ENCODE measurements around the gene CABLES1.

The CABLES1 gene

DNA sequence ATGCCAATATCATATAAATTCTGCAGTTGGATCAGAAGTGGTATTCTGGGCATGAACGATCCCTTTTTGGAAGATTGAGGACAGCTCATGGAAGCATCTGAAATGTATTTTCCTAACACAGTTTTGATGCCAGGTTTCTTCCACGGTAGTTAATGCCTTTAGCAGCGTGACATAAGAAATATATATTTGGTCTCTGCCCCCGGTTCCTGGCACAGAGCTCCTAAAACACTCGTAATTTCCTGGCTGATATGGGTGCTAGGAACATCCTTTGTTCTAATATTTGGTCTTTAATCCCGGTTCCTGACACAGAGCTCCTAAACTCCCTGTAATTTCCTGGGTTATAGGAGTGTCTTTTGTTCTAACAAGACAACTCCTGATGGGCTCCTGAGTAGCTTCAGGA lies 8.2 kb upstream of the CABLES1 start:
- H3K4me3 Mint-ChIP-seq: no peak overlapping the region
- peaks cover 9% of the 10 kb centered on the region for H3K27me3 Mint-ChIP-seq (ENCODE audit: low read depth)
- DNase-seq (ENCODE audit: low spot score): no peak
- no peaks in the 10 kb centered on the region for H3K36me3 Mint-ChIP-seq (ENCODE audit: low read depth)
- no peaks in the 10 kb centered on the region for H3K9me3 Mint-ChIP-seq
- no peak overlapping the region for H3K27ac Mint-ChIP-seq
- peaks cover 3% of the 10 kb centered on the region for H3K4me1 Mint-ChIP-seq (ENCODE audit: low read depth)

- H3K27me3 Mint-ChIP-seq (ENCODE audit: low read depth): peaks cover 2% of the 10 kb centered on the region
- H3K4me1 Mint-ChIP-seq (ENCODE audit: low read depth): peaks cover 12% of the 10 kb centered on the region
- DNase-seq (ENCODE audit: low spot score): no peak
- H3K36me3 Mint-ChIP-seq (ENCODE audit: low read depth): no peaks in the 10 kb centered on the region
- no peak overlapping the region for H3K27ac Mint-ChIP-seq
- no peak overlapping the region for H3K4me3 Mint-ChIP-seq
- no peaks in the 10 kb centered on the region for H3K9me3 Mint-ChIP-seq
Observed at GRCh38 chr18:23129355-23130002, 5.8 kb upstream of the CABLES1 start.

DNA sequence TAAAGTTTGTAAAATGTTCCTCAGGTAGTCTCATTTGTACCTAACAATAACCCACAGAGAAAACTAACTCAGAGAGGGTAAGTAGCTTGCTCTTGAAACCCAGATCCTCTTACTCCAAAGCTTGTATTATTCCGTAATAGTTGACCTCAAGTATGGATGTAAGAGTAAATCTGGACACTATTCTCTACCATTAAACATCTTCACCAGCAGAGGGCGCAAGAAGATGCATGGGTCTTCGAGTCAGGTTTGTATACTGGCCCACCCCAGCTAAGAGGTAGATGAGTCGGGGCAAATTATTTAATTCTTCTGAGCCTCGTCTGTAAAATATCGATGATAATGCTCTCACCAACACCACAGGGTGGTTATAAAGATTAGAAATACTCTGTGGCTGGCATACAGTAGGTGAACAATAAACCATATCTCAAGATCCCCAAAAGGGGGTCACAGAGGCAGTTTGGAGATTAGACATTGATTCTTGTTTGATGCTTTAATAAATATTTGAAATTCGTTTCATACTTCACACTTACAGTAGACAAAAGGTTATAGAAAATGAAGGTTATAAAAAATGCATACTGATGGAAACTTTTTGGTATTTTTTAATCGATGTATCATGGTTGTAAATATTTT lies 3.5 kb upstream of the CABLES1 start:
- Mint-ChIP-seq H3K9me3 (no peaks in the 10 kb centered on the region), H3K4me1 (ENCODE audit: low read depth) (peaks cover 17% of the 10 kb centered on the region), H3K27me3 (ENCODE audit: low read depth) (peaks cover 3% of the 10 kb centered on the region), H3K27ac (no peak overlapping the region), H3K36me3 (ENCODE audit: low read depth) (peaks cover under 1% of the 10 kb centered on the region), H3K4me3 (no peak overlapping the region)
- peak; percentile 44 for DNase-seq (ENCODE audit: low spot score)

- no peaks in the 10 kb centered on the region for H3K9me3 Mint-ChIP-seq
- peaks cover 33% of the 10 kb centered on the region for H3K4me1 Mint-ChIP-seq (ENCODE audit: low read depth)
- peak overlapping the region; percentile 75 for H3K4me3 Mint-ChIP-seq
- H3K27ac Mint-ChIP-seq: peak overlapping the region; percentile 56
- peaks cover 6% of the 10 kb centered on the region for H3K36me3 Mint-ChIP-seq (ENCODE audit: low read depth)
- peak; percentile 55 for DNase-seq (ENCODE audit: low spot score)
- H3K27me3 Mint-ChIP-seq (ENCODE audit: low read depth): peaks cover 13% of the 10 kb centered on the region
Observed at GRCh38 chr18:23133860-23134779, 1.2 kb upstream of the CABLES1 start.

GRCh38 chr18:23135550-23136325 lies 453 bp downstream of the CABLES1 start:
- Mint-ChIP-seq H3K4me1 (ENCODE audit: low read depth) (peaks cover 36% of the 10 kb centered on the region), H3K27ac (no peak overlapping the region), H3K4me3 (no peak overlapping the region), H3K27me3 (ENCODE audit: low read depth) (peaks cover 13% of the 10 kb centered on the region), H3K36me3 (ENCODE audit: low read depth) (peaks cover 12% of the 10 kb centered on the region), H3K9me3 (no peaks in the 10 kb centered on the region)
- DNase-seq (ENCODE audit: low spot score): peak; percentile 36

- H3K4me1 Mint-ChIP-seq (ENCODE audit: low read depth): peaks cover 36% of the 10 kb centered on the region
- H3K9me3 Mint-ChIP-seq: no peaks in the 10 kb centered on the region
- H3K27ac Mint-ChIP-seq: no peak overlapping the region
- DNase-seq (ENCODE audit: low spot score): peak; percentile 21
- H3K27me3 Mint-ChIP-seq (ENCODE audit: low read depth): peaks cover 13% of the 10 kb centered on the region
- peaks cover 12% of the 10 kb centered on the region for H3K36me3 Mint-ChIP-seq (ENCODE audit: low read depth)
- H3K4me3 Mint-ChIP-seq: peak overlapping the region; percentile 85
Observed at GRCh38 chr18:23136326-23137096, 1.2 kb downstream of the CABLES1 start.

DNA sequence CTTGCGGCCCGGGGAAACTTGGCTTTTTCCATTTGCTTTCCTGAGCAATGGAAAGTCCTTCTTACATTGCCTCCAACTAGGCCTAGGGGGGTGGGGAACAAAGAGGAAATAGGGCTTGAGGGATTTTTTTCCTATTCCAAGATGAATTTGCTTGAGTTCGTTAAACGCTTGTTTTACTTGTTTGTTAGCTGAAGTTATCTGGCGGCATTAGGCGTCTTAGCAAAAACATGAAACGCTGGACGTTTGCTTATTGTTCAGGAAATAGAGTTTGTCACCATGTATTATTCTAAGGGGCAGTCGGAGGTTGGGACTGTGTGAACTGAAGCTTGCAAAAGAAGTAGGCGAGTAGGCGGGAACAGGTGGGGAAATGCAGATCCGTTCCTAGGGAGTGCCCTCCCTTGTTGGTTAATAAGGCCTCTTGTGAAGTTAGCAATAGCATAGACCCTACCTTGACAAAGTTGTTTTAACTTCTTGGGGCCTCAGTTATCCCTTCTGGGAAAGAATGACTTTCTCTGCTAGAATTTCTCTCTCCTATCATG lies 1.9 kb downstream of the CABLES1 start:
- no peak for DNase-seq (ENCODE audit: low spot score)
- Mint-ChIP-seq H3K36me3 (ENCODE audit: low read depth) (peaks cover 12% of the 10 kb centered on the region), H3K4me3 (peak overlapping the region; percentile 85), H3K27me3 (ENCODE audit: low read depth) (peaks cover 13% of the 10 kb centered on the region), H3K9me3 (no peaks in the 10 kb centered on the region), H3K4me1 (ENCODE audit: low read depth) (peaks cover 37% of the 10 kb centered on the region), H3K27ac (peak overlapping the region; percentile 77)

DNA sequence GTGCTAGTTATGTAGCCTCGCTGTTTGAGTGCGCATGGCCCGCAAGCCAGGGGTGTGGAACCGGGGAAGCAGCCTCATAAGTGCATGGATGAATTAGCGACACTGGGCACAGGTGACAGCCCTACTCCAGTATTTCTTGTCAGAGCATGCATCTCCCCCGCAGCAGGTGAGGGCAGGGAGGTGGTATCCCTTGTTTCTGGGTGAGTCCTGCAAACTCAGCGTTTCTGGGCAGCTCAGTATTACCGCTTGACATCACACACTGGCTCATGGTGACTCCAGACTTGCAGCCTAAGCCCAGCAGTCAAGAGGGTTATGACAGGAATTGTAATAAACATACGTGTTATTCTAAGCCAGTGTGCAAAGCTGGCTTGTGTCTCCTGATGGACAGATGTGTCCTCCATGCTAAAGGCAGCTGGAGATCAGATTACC lies 2.5 kb downstream of the CABLES1 start:
- Mint-ChIP-seq H3K4me1 (ENCODE audit: low read depth) (peaks cover 38% of the 10 kb centered on the region), H3K27me3 (ENCODE audit: low read depth) (peaks cover 13% of the 10 kb centered on the region), H3K27ac (no peak overlapping the region), H3K9me3 (no peaks in the 10 kb centered on the region), H3K36me3 (ENCODE audit: low read depth) (peaks cover 12% of the 10 kb centered on the region), H3K4me3 (peak overlapping the region; percentile 85)
- DNase-seq (ENCODE audit: low spot score): no peak

GRCh38 chr18:23138471-23138870 lies 3.2 kb downstream of the CABLES1 start:
- DNase-seq (ENCODE audit: low spot score): no peak
- H3K27ac Mint-ChIP-seq: no peak overlapping the region
- peak overlapping the region; percentile 85 for H3K4me3 Mint-ChIP-seq
- H3K27me3 Mint-ChIP-seq (ENCODE audit: low read depth): peaks cover 13% of the 10 kb centered on the region
- no peaks in the 10 kb centered on the region for H3K9me3 Mint-ChIP-seq
- peaks cover 43% of the 10 kb centered on the region for H3K4me1 Mint-ChIP-seq (ENCODE audit: low read depth)
- peaks cover 12% of the 10 kb centered on the region for H3K36me3 Mint-ChIP-seq (ENCODE audit: low read depth)

GRCh38 chr18:23141104-23141999 lies 6.1 kb downstream of the CABLES1 start:
- Mint-ChIP-seq H3K9me3 (no peaks in the 10 kb centered on the region), H3K4me1 (ENCODE audit: low read depth) (peaks cover 45% of the 10 kb centered on the region), H3K27ac (no peak overlapping the region), H3K36me3 (ENCODE audit: low read depth) (peaks cover 12% of the 10 kb centered on the region), H3K4me3 (no peak overlapping the region), H3K27me3 (ENCODE audit: low read depth) (peaks cover 13% of the 10 kb centered on the region)
- DNase-seq (ENCODE audit: low spot score): no peak

- Mint-ChIP-seq H3K36me3 (ENCODE audit: low read depth) (peaks cover 6% of the 10 kb centered on the region), H3K4me3 (no peak overlapping the region), H3K9me3 (no peaks in the 10 kb centered on the region), H3K27me3 (ENCODE audit: low read depth) (peaks cover 4% of the 10 kb centered on the region), H3K27ac (no peak overlapping the region), H3K4me1 (ENCODE audit: low read depth) (peaks cover 38% of the 10 kb centered on the region)
- DNase-seq (ENCODE audit: low spot score): no peak
Observed at GRCh38 chr18:23142251-23142929, 7.1 kb downstream of the CABLES1 start.
